ENCODE data around the gene ADGRV1. TPM values are rescaled to one million over a fixed set of nuclear protein-coding genes. Genes with fewer than 3 reads are reported as not detected.

The ADGRV1 gene
- total RNA-seq, 1 experiment from 2014 or later = 6.8 TPM

- Histone ChIP-seq H3K36me3 (ENCODE audit: insufficient read depth, low read length, poor library complexity, severe bottlenecking) (no peaks in the 10 kb centered on the region), H3K4me1 (ENCODE audit: insufficient read depth, low read length, poor library complexity, severe bottlenecking) (peaks cover 32% of the 10 kb centered on the region), H3K9me3 (ENCODE audit: low read depth, low read length, poor library complexity, severe bottlenecking) (no peaks in the 10 kb centered on the region), H3K27me3 (replicated peaks; ENCODE audit: insufficient read depth, low read depth, low read length, poor library complexity) (no peaks in the 10 kb centered on the region), H3K27ac (ENCODE audit: low read depth, low read length, poor library complexity, severe bottlenecking) (peak overlapping the region; percentile 51), H3K4me3 (ENCODE audit: low read depth, low read length, poor library complexity, severe bottlenecking) (no peak overlapping the region)
- ChIA-PET CTCF (interaction anchor here (1.6 kb wide), 1 partner anchor 15 kb away, joined by 4 read pairs; no protein-coding TSS in a partner anchor), POLR2A (ENCODE audit: low non-redundant PET) (interaction anchor here (0.6 kb wide), 1 partner anchor 328 kb away, joined by 4 read pairs; no protein-coding TSS in a partner anchor)
- BruUV-seq (replicated peaks) = no TSS peak
- intact Hi-C loops (cut with micrococcal nuclease; ENCODE audit: unreplicated experiment) = loop anchor here (2.0 kb wide), 1 partner anchor 330 kb away; the partner anchor contains the start of gene ARRDC3
- TF ChIP-seq EZH2 (IDR thresholded peaks at IDR 0.05; ENCODE audit: borderline replicate concordance, low read depth, low read length, poor library complexity, severe bottlenecking) (no peak), CTCF (conservative IDR thresholded peaks at IDR 0.05; ENCODE audit: low read depth, low read length) (no peak)
- peak; percentile 92 for DNase-seq (ENCODE audit: low spot score)
Measured at GRCh38 chr5:91052977-91053740, 494.6 kb downstream of the ADGRV1 start.

- H3K27ac ChIP-seq (ENCODE audit: low read depth, low read length, poor library complexity, severe bottlenecking) = peak overlapping the region; percentile 51
- BruUV-seq (replicated peaks) = no TSS peak
- intact Hi-C loops (cut with micrococcal nuclease; ENCODE audit: unreplicated experiment) = loop anchor here (2.0 kb wide), 1 partner anchor 329 kb away; the partner anchor contains the start of gene ARRDC3
- H3K27me3 ChIP-seq (replicated peaks; ENCODE audit: insufficient read depth, low read depth, low read length, poor library complexity) = no peaks in the 10 kb centered on the region
- no peaks in the 10 kb centered on the region for H3K36me3 ChIP-seq (ENCODE audit: insufficient read depth, low read length, poor library complexity, severe bottlenecking)
- CTCF ChIA-PET = interaction anchor here (1.6 kb wide), 1 partner anchor 15 kb away, joined by 4 read pairs; no protein-coding TSS in a partner anchor
- H3K9me3 ChIP-seq (ENCODE audit: low read depth, low read length, poor library complexity, severe bottlenecking) = no peaks in the 10 kb centered on the region
- POLR2A ChIA-PET (ENCODE audit: low non-redundant PET) = no interaction called here
- H3K4me3 ChIP-seq (ENCODE audit: low read depth, low read length, poor library complexity, severe bottlenecking) = no peak overlapping the region
- TF ChIP-seq CTCF (conservative IDR thresholded peaks at IDR 0.05; ENCODE audit: low read depth, low read length) (no peak), EZH2 (IDR thresholded peaks at IDR 0.05; ENCODE audit: borderline replicate concordance, low read depth, low read length, poor library complexity, severe bottlenecking) (no peak)
- peak; percentile 78 for DNase-seq (ENCODE audit: low spot score)
- H3K4me1 ChIP-seq (ENCODE audit: insufficient read depth, low read length, poor library complexity, severe bottlenecking) = peaks cover 31% of the 10 kb centered on the region
Measured at GRCh38 chr5:91053741-91054025, 495.1 kb downstream of the ADGRV1 start.

- Histone ChIP-seq H3K4me3 (ENCODE audit: low read depth, low read length, poor library complexity, severe bottlenecking) (no peak overlapping the region), H3K36me3 (ENCODE audit: insufficient read depth, low read length, poor library complexity, severe bottlenecking) (no peaks in the 10 kb centered on the region), H3K4me1 (ENCODE audit: insufficient read depth, low read length, poor library complexity, severe bottlenecking) (peaks cover 26% of the 10 kb centered on the region), H3K27ac (ENCODE audit: low read depth, low read length, poor library complexity, severe bottlenecking) (no peak overlapping the region), H3K9me3 (ENCODE audit: low read depth, low read length, poor library complexity, severe bottlenecking) (no peaks in the 10 kb centered on the region), H3K27me3 (replicated peaks; ENCODE audit: insufficient read depth, low read depth, low read length, poor library complexity) (no peaks in the 10 kb centered on the region)
- DNase-seq (ENCODE audit: low spot score) = no peak
- no peak for TF ChIP-seq CTCF (conservative IDR thresholded peaks at IDR 0.05; ENCODE audit: low read depth, low read length)
- no peak for TF ChIP-seq EZH2 (IDR thresholded peaks at IDR 0.05; ENCODE audit: borderline replicate concordance, low read depth, low read length, poor library complexity, severe bottlenecking)
- intact Hi-C loops (cut with micrococcal nuclease; ENCODE audit: unreplicated experiment) = no loop called here
- BruUV-seq (replicated peaks) = no TSS peak
- CTCF ChIA-PET = no interaction called here
- POLR2A ChIA-PET (ENCODE audit: low non-redundant PET) = no interaction called here
Measured at GRCh38 chr5:91058155-91058554, 499.6 kb downstream of the ADGRV1 start.

Data from A673 (cell line).